ENCODE results near the gene MSRB1.
"Not testable (repeated sequence)": the region's sequence is repeated elsewhere in the genome, so short reads cannot be mapped to it uniquely, and the experiment has no call there.

Gene MSRB1

GRCh38 chr16:1915732-1916639, 27.0 kb downstream of the MSRB1 start:
- no peak for DNase-seq

DNA sequence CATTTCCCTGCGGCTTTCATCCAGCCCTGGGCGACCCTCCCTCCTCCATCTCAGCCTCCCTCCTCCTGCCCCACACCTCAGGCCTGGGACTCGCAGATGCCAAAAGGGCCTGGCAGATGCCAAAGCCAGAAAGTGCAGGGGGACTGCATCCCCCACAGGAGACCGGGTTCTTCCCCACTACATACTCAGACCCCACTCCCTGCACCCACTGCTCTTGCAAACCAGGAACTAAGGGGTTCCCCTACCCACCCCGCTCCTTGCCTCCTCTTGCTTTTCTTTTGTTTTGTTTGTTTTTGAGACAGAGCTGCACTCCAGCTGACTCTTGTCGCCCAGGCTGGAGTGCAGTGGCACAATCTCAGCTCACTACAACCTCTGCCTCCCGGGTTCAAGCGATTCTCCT, 28.0 kb downstream of the MSRB1 start:
- DNase-seq: no peak

DNA sequence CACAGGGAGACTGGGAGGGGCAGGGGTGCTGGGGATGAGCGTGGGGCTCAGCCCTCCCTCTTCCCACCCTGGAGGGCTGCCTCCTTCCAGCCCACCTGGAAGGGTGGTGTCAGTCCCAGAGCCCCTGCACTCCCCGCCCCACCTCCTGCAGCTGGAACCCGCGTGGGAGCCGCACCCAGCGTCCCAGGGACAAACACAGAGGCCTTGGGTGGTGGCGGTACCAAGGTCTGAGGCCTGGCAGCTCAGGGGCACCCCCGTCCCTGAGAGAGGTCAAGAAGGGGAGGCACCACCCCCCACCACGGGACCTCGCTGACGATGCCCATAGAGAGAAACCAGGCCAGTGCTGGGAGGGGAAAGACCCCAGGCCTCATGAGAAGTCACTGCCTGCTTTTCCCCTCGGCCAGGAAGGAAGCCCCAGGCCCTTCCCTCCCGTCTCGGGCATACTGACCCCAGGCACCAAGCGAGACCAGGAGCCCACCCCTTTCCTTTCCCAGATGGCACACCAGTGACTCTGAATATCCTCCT, 28.9 kb downstream of the MSRB1 start:
- DNase-seq: no peak

- no peak for DNase-seq
These were observed 29.5 kb downstream of the MSRB1 start for GRCh38 chr16:1913327-1914083.

DNA sequence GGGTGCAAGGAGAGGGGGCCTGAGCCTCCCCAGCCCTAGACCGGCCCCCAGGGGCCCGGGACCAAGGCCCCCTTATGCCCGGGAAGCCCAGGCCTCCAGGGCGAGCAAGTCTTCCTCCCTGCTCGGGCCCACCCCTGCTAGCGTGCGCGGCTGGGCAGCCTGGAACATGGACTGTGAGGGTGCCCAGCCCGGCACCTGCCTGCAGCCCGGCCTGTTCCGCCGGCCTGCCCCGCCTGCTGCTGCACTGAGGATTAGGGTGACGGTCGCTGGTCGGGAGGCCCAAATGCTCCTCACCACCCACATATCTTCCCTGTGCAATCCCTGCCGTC, 30.8 kb downstream of the MSRB1 start:
- DNase-seq: no peak

- no peak for DNase-seq
These were observed 31.4 kb downstream of the MSRB1 start for GRCh38 chr16:1911467-1912214.

DNA sequence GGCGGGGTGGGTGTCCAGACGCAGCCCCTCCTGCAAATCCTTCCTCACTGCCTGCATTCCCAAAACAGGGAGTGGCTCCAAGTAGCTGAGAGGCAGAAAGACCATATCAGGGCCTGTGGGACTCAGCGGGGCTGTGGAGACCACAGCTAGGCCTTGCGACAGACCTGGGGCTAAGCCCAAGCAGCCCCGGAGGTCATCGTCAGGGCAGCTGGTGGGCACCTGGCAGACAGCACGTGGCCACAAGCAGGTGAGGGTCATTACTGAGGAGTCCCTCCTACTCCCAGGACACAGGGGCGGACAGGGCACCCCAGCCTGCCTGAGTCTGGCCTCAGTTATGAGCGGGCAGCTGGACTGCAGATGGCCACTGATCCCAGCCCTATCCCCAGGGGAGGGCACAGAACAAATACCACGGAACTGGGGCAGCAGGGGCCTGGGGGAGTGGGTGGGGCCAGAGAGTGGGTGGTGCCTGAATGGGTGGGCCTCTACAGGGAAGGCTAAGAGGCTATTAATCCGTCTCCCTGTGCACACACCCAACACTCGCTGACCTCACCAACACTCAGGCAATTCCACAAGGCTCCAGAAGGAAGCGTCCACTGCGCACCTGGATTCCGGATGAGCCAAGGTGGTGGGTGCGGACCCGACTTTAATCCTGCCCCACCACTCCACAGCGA, 33.3 kb downstream of the MSRB1 start:
- DNase-seq: no peak

DNA sequence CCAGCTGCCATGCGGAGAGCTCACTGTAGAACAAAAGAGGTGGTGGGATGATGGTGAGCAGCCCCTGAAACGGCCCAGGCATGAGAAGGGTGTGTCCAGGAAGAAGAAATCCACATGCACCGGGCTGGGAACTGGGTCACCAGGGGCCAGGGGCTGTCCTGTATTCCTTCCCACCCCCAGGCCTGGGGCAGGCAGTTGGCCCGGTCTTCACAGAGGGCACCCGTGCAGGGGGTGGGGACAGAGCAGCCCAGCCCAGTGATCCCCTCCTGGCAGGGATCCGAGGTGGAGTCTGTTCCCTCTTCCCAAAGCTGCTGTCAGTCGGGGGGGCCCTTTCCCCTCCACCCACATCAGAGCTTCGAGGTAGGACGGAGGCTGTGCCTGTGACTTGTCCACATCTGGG, 34.0 kb downstream of the MSRB1 start:
- no peak for DNase-seq

- DNase-seq: no peak
These were observed 34.8 kb downstream of the MSRB1 start for GRCh38 chr16:1908184-1908583.

GRCh38 chr16:1907226-1907860, 35.7 kb downstream of the MSRB1 start:
- DNase-seq: no peak

DNA sequence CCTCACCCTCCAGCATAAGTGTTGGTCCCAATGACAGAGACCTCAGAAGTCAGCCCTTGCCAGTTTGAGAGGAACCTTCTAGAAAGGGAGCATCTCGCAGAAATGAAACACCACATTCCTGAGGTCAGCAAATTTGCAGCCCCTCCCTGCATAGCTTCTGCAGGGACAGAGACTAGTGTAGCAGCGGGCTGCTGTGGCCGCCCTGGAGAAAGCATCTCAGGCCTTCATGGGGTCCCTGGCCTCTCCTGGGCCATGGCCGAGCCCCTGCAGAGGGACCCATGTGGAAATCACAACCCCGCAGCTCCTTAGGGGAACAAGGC, 36.2 kb downstream of the MSRB1 start:
- no peak for DNase-seq

GRCh38 chr16:1906055-1906845, 36.7 kb downstream of the MSRB1 start:
- no peak for DNase-seq

DNA sequence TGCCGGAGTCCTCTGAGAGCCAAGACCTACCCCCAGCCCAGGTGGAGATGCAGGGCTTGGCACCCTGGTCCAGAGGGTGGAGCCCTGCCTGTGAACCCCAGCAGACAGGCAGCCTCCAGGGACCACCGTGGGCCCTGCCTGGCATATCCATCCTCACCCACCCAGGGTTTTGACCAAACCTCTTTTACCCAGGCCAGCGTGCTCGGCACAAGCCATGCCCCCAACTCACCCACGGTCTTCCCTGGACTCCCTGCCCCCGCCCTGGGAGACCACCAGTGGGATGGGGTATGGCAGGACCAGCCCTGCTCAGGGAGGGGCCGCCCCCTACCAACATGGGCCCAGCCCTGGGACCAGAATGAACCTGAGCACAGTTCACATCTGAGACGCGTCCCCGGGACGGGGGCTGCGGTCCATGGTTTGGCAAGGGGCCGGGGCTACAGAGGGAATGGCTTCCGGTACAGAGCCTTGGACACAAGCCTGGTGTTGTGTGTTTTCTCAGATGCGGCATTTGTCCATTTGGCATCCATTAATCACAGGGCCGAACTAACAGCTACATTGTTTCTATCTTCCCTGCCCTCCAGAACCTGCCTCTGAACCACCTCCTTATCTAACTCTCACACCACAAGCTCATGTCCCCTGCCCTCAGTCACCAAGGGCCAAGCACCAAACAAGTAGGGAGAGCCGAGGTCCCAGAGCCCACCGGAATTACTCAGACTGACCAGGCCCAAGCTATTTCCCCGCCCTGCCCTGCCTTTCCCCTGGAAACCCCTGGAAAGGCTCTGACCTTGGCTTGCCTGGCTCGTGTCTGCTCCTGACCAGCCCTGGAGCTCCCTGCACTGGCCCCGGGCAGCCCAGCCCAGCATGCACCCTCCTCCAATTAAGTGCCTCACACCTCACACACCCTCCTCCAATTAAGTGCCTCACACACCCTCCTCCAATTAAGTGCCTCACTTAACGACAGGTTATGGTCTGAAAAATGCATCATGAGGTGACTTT, 38.9 kb downstream of the MSRB1 start:
- DNase-seq: no peak

- no peak for DNase-seq
These were observed 39.8 kb downstream of the MSRB1 start for GRCh38 chr16:1903220-1903574.

DNA sequence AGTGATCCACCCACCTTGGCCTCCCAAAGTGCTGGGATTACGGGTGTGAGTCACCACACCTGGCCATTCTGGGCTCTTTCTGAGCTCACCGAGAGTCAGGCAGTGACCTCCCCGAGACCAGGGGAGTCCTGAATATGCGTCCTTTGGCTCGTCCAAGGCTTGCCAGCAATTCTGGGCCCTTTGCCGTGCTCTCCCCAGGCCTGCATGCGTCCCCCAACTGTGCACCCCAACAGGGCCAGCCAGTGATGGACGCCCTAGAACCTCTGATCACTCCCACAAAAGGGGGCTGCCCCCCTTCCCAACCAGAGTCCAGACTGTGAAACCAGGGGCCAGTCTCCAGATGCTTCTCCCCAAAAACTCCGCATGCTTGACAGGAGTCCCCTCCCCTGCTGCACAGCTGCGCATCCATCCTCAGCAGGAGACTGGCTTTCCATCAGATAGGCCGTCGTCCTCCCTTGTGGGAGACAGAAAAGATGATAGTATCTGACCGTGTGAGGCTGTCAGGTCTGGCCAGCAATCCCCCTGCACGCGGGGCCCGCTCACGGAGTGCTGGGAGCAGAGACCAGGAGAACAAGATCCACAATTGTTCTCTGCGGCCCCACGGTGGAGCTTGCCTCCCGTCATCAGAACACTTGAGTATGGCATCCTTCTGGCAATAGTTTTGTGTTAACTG, 40.3 kb downstream of the MSRB1 start:
- DNase-seq: no peak

- DNase-seq: no peak
These were observed 42.6 kb downstream of the MSRB1 start for GRCh38 chr16:1900452-1900774.

DNA sequence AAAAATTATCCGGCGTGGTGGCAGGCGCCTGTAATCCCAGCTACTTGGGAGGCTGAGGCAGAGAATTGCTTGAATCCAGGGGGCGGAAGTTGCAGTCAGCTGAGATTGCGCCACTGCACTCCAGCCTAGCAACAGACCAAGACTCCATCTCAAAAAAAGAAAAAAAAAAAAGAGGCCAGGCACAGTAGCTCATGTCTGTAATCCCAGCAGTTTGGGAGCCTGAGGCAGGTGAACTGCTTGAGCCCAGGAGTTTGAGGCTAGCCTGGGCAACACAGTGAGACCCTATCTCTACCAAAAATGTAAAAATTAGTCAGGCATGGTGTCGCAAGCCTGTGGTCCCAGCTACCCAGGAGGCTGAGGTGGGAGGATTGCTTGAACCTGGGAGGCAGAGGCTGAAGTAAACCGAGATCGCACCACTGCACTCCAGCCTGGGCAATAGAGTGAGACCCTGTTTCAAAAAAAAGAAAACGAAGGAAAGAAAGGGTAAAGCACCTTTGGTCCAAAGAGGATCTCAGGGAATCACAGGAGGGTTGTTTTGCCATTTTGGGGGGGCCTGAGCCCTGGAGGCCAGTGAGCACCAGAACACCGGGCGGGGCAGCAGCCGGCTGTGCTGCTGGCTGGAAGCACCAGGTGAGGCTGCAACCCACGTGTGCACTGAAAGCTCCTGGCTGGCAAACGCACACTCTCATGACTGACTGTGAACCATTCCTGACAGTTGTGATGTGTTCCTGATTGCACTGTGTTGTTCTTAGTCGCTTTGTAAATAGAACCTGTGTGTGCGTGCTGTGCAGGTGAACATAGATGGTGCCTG, 43.2 kb downstream of the MSRB1 start:
- peak in 1 of 2 experiments; percentile 49 for DNase-seq

GRCh38 chr16:1897692-1898091, 45.3 kb downstream of the MSRB1 start:
- not testable (repeated sequence) for DNase-seq

Data from NCI-H1930 (cell line).